Choroid plexus epithelial cell (primary cell): ENCODE measurements around the gene CDAN1.

ENCODE experiments used
- DNase-seq: peaks from one replicate; pipeline ENCODE4 v3.0.0-alpha.2; 2010; ENCODE audit warnings: low read depth
- H3K4me3 ChIP-seq: 2 replicates; pipeline ENCODE4 v1.5.1; 2011; ENCODE audit warnings: low read depth, mild to moderate bottlenecking, control low read depth, low read length, moderate library complexity
- CTCF ChIP-seq: conservative IDR thresholded peaks from 2 replicates; pipeline ENCODE4 v1.5.1; 2011; ENCODE audit warnings: low read depth, mild to moderate bottlenecking, control low read depth, inconsistent platforms, low read length, moderate library complexity

Gene CDAN1

GRCh38 chr15:42742149-42742548 is 5.2 kb upstream of the CDAN1 start:
- H3K4me3 ChIP-seq = no peak overlapping the region

GRCh38 chr15:42741710-42742109 is 4.8 kb upstream of the CDAN1 start:
- DNase-seq = no peak
- TF ChIP-seq CTCF = no peak
- no peak overlapping the region for H3K4me3 ChIP-seq

More at GRCh38 chr15:42742149-42742548, 5.2 kb upstream of the CDAN1 start:
- no peak for TF ChIP-seq CTCF
- no peak for DNase-seq

DNA sequence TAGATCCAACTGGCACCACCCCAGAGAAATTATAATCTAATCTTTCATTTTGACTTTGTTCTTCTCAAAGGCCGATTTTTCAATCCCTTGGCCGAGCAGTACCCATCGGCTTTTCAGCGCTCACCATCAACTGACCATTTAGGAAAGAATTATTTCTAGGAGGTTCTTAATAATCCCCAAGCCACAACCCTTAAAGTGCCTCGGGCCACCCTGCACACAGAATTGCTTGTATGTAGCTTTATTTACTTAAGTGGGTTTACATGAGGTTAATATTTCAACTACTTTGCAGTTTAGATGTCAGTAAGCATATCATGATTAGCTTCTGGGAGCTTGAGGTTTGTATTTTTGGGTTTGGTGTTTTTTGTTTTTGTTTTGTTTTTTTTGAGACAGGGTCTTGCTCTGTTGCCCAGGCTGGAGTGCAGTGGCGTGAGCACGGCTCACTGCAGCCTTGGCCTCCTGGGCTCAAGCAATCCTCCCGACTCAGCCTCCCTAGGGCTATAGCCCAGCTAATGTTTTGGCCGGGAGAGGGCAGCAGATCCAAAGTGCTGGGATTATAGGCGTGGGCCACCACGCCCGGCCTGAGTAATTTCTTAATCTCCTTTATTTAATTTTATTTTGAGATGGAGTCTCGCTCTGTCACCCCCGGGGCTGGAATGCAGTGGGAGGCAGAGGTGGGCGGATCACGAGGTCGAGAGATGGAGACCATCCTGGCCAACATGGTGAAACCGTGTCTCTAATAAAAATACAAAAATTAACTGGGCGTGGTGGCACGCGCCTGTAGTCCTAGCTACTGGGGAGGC is 801 bp upstream of the CDAN1 start:
- peak overlapping the region; percentile 74 for H3K4me3 ChIP-seq
- DNase-seq = peak; percentile 15
- TF ChIP-seq CTCF = peak; percentile 27

DNA sequence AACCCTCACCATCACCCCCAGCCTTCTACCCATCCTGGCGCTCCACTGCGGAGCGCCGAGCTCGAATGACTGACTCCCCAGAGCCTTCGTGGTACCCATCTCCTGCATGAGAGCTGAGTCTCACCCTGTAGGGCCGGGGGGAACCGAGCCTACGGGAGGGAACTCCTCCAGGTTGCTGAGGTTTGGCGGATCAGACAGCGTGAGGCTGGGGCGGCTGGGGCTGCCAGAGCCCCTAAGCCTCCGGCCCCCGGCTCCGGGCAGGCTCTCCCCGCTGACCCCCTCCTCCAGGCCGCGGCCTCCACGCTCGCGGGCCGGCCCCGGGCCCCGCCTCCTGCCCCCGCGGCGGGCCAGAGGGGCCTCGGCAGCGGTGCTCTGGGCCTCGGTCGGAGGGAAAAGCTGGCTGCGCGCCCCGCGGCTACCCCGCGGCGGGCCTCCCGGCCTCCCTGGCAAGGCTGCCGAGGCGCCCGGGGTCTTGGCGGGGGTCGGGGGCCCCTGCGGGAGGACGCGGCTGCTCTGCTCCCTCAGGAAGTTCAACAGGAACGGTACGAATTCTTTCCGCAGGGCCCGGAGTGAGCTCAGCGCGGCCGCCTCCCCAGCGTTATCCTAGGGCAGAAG is 643 bp downstream of the CDAN1 start:
- peak; percentile 23 for DNase-seq
- no peak for TF ChIP-seq CTCF
- peak overlapping the region; percentile 74 for H3K4me3 ChIP-seq

DNA sequence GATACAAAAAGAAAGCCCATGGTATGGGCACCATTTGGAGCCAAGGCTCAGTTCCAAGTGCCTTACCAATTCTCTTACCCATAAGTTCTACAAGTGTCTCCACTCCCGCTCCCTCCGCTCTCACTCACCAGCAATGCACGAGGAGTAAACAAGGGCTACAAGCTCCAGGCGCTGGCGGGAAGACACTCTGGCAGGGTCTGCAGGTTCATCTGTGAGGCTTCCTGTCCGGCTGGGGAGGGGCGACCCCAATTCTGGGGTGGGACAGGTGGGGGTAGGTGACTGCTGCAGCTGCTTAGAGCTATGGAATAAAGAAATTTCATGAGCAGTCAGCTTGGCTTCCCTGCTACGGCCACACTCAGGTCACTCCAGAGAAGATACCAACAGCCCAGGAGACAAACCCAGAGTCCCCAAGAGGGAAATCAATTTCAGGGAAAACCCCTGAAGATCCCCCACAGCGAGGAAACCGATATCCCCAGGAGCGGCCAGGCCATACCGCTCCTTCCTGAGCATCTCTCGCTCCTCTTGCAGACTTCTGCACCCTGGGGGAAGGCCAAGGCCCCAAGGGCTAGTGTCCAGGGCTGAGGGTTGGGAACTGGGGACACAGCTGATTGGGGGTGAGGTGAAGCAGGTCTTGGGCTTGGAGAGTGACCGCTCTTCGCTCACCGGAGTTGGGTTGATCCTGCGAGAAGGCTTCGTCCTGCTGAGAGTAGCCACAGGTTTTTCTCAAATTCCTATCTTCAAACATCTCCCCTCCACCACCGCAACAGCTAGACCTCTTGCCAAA is 1.4 kb downstream of the CDAN1 start:
- peak overlapping the region; percentile 74 for H3K4me3 ChIP-seq
- no peak for DNase-seq
- no peak for TF ChIP-seq CTCF

DNA sequence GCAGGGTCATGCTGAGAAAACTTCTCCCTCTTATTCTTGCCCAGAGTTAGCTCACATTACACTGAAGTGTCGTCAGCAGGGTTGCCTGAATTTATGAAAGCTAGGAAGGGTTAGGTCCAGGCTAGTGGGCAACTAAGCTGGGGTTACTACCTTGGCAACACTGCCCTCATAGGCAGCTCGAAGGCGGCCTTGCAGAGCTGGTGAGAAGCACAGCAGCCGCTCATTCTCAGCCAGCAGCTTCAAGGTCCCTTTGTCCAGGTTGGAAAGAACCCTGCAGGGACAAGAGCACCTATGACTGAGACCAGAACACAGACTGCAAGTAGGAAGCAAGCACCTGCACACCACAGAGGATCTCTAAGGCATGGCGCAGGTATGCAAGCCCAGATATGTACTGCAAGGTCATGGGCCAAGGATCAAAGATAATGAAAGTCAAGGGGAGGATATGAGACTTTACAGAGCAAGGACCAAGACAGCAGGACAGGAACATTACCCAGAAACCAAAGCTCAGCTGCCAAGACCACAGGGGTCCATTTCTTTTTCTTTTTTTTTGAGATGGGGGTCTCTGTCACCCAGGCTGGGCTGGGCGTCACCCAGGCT is 2.8 kb downstream of the CDAN1 start:
- TF ChIP-seq CTCF = no peak
- no peak overlapping the region for H3K4me3 ChIP-seq
- no peak for DNase-seq
